HG03457 (cell line): ENCODE data around the gene METRN.

ENCODE experiments used
- ATAC-seq: cut with Tn5 transposase; IDR thresholded peaks from one replicate; pipeline ENCODE4 v1.9.1; 2021; ENCODE audit warnings: moderate number of reproducible peaks; ENCODE audit not compliant: unreplicated experiment

The METRN gene

GRCh38 chr16:714558-715476 lies at the start of gene METRN:
TSS of gene METRN (plus strand) at chr16:715118. CDS start at chr16:715290, 172 bp downstream.
- no peak for ATAC-seq

DNA sequence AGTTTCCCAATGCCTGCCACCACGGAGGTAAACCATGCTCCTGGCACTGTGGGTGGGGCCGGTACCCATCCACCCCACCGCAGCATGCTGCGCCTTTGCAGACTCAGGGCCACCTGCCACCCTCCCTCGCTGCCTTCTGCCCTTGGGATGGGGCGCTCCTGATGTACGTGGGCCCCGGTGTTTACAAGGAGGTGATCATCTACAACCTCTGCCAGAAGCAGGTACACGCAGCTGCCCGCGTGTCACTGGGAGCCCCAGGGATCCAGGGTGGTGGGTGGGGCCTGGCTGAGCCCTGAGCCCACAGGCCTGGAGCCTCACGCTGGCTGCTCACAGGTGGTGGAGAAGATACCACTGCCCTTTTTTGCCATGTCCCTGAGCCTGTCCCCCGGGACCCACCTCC lies 48.3 kb upstream of the METRN start:
- no peak for ATAC-seq

DNA sequence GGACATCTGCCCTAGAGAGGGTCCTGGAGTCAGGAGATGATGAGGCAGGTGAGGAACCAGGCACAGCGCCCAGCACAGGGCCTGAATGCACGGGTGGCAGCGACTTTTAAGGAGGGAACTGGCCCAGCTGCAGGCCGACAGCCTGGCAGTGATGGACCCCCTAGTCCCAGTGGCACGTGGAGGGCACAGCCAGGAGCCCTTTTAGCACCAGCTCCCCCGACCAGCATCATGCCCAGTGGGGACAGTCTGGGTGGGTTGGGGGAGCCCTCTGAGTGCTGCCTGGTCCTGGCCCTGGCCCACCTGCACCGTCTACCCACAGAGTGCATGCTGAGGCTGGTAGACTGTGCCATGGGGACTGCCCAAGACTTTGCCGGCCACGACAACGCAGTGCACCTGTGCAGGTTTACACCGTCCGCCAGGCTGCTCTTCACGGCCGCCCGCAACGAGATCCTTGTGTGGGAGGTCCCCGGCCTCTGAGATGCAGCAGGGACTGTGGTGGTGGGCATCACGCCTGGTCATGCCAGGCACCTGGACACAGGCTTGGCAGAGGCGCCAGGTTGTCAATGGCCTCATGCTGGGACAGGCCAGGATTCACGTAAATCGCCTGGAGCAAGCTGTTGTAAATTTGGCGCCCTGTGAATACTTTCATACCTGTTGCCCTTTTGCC lies 47.7 kb upstream of the METRN start:
- no peak for ATAC-seq

DNA sequence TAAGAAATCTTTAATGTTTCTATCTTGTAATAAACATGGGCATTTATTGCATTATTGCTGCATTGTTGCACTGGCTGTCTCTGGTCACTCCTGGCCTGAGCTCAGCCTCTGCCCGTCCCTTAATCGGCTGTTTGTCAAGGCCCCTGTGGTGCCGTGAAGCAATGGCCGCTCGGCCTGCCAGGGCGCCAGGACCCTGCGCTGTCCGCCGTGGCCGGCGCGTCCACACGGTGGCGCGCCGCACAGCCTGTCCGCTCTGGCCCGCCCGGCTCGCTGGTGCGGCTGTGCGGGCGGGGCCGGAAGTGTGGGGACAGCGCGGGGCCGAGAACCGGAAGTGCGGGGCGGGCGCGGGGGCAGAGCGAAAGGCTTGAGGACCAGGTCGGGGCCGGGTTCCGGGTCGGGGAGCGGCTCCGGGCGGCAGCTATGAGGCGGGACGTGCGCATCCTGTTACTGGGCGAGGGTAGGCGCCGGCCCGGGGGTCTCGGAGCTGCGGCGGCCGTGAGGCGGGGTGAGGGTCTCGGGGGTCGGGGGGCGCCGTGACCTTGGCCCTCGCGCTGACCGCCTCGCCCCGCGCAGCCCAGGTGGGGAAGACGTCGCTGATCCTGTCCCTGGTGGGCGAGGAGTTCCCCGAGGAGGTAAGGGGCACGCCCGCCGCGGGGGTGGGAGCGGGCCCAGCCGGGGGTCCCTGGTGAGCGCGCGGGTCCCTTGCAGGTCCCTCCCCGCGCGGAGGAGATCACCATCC lies 47.0 kb upstream of the METRN start, which contains the start of gene RHOT2:
TSS of gene RHOT2 (plus strand) at position 353 of the 739 bp plus-strand sequence. CDS start at position 421, 68 bp downstream.
- peak; percentile 66 for ATAC-seq

DNA sequence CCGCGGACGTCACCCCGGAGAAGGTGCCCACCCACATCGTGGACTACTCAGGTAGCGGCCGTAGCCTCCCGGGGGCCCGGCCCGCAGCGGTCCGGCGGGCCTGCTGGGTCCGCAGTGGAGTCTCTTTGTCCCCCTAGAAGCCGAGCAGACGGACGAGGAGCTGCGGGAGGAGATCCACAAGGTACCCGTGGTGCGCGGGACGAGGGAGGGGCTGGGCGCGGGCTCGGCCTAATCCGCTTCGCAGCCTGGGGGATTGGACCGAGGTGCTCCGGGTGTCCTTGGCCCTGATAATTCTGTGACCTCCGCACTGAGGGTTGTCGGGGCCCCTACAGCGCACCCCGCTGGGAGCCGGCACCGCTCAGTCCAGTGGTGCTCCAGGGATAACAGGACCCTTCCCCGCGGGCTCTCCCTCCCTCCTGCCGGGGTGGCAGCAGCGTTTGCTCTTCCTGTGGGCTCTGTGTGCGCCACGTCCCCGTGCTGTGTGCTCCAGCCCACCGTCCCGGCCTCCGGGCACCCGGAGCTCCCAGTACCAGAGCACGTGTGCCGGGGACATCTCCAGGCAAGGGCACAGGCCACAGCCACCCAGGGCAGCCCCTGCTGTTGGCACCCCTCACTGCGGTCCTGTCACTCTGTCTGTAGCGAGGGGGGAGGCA lies 46.3 kb upstream of the METRN start:
- ATAC-seq: no peak

DNA sequence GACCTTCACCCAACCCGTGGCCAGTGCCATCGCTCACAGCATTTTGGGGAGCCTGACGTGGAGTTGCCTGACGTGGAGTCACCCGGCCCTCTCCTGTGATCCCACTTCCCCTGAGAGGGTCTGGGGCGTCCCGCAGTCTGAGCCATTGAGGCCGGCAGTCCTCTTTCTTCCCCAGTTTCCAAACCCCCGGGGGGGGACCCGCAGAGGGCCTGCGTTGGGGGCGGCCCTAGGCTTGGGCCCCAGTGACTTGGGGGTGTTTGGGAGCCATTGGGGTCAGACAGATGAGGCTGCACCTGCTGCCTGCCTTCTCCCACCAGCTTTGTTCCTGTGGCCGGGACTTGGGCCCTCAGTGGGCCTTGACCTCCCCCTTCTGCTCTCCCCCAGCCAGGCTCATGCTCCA lies 45.3 kb upstream of the METRN start:
- no peak for ATAC-seq

GRCh38 chr16:670485-671352 lies 44.2 kb upstream of the METRN start:
- no peak for ATAC-seq

DNA sequence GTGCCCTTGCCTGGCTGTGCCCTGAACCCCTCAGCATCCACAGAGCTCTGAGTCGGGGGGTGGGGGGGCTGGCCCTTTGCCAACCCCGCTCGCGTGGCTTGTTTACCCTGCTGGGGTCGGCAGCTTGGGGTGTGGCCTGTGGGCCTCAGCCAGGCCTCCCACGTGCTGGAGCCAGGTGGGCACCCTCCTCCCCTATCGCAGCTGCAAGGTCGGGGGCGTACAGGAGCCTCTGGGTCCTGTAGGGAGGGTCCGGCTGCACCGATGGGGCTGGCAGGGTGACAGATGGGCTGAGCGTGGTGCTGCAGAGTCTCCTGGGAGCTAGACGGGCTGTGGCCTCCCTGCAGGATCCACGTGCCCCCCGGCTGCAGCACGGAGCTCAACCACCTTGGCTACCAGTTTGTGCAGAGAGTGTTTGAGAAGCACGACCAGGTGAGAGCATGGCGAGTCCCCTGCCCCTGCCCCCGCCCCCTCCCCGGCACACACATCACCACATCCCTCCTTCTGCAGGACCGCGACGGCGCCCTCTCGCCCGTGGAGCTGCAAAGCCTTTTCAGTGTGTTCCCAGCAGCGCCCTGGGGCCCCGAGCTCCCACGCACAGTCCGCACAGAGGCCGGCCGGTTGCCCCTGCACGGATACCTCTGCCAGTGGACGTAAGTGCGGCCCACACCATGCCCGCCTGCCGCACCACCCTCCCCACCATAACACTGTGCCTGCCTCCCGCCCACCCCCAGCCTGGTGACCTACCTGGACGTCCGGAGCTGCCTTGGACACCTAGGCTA lies 43.4 kb upstream of the METRN start:
- ATAC-seq: no peak

DNA sequence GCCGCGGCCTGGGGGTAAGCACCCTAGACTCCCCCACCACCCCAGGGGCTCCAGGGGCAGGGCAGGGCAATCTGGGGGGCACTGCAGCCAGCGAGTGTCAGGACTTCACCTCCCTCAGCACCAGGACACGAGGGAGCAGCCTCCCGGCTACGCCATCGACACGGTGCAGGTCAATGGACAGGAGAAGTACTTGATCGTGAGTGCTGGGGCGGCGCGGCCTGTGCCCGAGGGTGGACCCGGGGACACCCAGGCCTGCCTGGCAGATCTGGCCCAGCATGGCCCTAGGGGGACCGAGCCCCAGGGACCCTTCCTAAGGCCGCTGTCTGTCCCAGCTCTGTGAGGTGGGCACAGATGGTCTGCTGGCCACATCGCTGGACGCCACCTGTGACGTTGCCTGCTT lies 42.5 kb upstream of the METRN start:
- no peak for ATAC-seq

DNA sequence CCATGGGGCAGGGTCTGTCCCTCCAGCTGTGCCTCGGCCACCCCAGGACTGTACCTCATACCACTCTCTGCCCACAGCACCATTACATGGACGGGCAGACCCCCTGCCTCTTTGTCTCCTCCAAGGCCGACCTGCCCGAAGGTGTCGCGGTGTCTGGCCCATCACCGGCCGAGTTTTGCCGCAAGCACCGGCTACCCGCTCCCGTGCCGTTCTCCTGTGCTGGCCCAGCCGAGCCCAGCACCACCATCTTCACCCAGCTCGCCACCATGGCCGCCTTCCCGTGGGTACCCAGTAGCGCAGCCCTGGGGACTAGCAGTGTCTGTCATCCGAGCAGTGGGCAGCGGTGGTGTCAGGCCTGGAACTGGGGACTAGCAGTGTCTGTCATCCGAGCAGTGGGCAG lies 42.1 kb upstream of the METRN start:
- no peak for ATAC-seq

DNA sequence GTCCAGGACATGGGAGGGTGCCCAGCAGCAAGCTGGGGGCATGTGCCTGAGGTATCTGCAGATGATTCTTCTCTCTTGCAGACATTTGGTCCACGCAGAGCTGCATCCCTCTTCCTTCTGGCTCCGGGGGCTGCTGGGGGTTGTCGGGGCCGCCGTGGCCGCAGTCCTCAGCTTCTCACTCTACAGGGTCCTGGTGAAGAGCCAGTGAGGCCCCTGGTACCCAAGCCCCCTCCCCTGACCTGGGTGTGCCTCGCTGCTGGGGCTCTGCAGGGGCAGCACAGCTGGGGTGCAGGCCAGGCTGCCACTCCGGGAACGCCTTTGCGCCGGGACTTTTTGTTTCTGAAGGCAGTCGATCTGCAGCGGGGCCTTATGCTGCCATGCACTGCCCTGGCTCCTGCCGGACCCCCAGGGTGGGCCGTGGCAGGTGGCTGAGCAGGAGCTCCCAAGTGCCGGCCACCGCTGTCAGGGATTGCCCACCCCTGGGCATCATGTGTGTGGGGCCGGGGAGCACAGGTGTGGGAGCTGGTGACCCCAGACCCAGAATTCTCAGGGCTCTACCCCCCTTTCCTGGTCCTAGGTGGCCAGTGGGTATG lies 41.4 kb upstream of the METRN start:
- no peak for ATAC-seq

DNA sequence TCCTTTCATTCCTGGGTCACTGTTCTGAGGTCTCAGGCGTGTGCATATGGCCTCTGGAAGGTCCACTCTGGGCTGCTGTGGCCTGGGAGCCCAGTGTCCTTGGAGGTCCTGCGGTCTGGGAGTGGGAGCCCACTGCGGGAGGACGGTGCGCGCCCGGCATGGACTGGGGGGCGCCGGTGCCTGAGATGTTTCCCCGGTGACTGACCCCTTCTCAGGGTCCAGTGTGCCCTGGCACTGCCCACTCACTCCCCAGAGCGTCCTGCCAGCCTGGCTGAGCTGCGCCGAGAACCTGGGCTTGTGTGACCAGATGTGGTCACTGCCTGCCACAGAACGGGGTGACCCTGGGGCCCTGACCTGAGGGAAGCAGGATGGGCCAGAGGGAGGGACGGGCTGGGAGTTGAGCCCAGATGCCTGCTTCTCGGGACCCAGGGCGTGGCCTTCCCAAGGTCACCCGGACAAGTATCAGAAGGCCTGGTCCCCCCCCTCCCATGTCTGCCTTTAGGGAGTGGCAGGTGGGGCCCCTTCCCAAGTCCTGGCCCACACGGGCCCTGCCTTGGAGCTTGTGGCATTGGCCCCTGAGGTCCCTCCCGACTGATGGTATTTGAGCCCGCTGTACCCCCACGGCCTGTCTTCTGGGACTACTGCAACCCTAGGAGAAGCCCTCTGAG lies 40.6 kb upstream of the METRN start:
- ATAC-seq: no peak

- no peak for ATAC-seq
These were observed 39.7 kb upstream of the METRN start, which contains the start of gene RHBDL1 for GRCh38 chr16:674968-675883. TSS of gene RHBDL1 (plus strand) at chr16:675671. CDS start at chr16:675791, 120 bp downstream.

DNA sequence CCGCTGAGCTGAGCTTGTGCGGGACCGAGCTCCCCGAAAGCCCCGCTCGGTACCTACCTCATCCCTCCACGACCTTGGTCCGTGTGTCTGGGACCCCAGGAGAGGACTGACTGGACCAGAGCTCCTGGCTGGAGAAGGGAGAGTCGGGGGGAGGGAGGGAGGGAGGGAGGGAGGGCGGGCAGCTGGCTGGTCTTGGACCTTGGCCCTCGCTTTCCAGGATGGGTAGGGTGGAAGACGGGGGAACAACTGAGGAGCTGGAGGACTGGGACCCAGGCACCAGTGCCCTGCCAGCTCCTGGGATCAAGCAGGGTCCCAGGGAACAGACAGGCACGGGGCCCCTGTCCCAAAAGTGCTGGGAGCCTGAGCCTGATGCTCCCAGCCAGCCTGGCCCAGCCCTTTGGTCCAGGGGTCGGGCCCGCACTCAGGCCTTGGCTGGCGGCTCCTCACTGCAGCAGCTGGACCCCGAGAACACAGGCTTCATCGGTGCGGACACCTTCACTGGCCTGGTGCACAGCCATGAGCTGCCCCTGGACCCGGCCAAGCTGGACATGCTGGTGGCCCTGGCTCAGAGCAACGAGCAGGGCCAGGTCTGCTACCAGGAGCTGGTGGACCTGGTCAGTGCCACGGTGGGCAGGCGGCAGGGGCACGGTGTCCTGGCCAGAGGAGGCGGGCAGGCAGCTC lies 38.9 kb upstream of the METRN start:
- no peak for ATAC-seq

DNA sequence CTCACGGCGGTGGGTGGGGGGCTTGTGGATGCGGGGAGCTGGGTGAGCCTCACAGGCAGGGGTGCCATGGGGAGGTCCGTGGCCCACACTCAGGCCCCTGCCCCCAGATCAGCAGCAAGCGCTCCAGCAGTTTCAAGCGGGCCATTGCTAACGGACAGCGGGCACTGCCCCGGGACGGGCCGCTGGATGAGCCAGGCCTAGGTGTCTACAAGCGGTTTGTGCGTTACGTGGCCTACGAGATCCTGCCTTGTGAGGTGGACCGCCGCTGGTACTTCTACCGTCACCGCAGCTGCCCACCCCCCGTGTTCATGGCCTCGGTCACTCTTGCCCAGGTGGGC lies 38.4 kb upstream of the METRN start:
- no peak for ATAC-seq

- no peak for ATAC-seq
These were observed 38.0 kb upstream of the METRN start for GRCh38 chr16:676913-677312.
